Measurements from ENCODE around the gene APLF.
"Not testable (repeated sequence)": the region's sequence is repeated elsewhere in the genome, so short reads cannot be mapped to it uniquely, and the experiment has no call there.

Gene APLF

GRCh38 chr2:68537809-68538208 is 70.4 kb downstream of the APLF start:
- no peak for DNase-seq

- no peak for DNase-seq
These were observed 77.4 kb downstream of the APLF start for GRCh38 chr2:68544811-68545210.

- DNase-seq, result no peak
These were observed 81.0 kb downstream of the APLF start for GRCh38 chr2:68548396-68548795.

GRCh38 chr2:68553098-68553497 is 85.7 kb downstream of the APLF start:
- no peak for DNase-seq

GRCh38 chr2:68555425-68556206 is 88.2 kb downstream of the APLF start:
- DNase-seq, result not testable (repeated sequence)

GRCh38 chr2:68556381-68556780 is 89.0 kb downstream of the APLF start:
- DNase-seq, result no peak

GRCh38 chr2:68558576-68558975 is 91.2 kb downstream of the APLF start:
- DNase-seq, result no peak

GRCh38 chr2:68559692-68560091 is 92.3 kb downstream of the APLF start:
- no peak for DNase-seq

- no peak for DNase-seq
These were observed 93.2 kb downstream of the APLF start for GRCh38 chr2:68560545-68560944.

- DNase-seq, result no peak
These were observed 94.0 kb downstream of the APLF start for GRCh38 chr2:68561372-68561771.

- no peak for DNase-seq
These were observed 95.5 kb downstream of the APLF start for GRCh38 chr2:68562934-68563333.

- DNase-seq, result peak; percentile 17
These were observed 97.0 kb downstream of the APLF start for GRCh38 chr2:68564426-68564825.

- no peak for DNase-seq
These were observed 97.9 kb downstream of the APLF start for GRCh38 chr2:68565273-68565672.

- no peak for DNase-seq
These were observed 98.5 kb downstream of the APLF start for GRCh38 chr2:68565858-68566257.

- no peak for DNase-seq
These were observed 99.0 kb downstream of the APLF start for GRCh38 chr2:68566362-68566761.

- no peak for DNase-seq
These were observed 100.7 kb downstream of the APLF start for GRCh38 chr2:68568116-68568515.

- DNase-seq, result no peak
These were observed 102.2 kb downstream of the APLF start for GRCh38 chr2:68569604-68570003.

GRCh38 chr2:68570434-68570833 is 103.0 kb downstream of the APLF start:
- DNase-seq, result not testable (repeated sequence)

- DNase-seq, result no peak
These were observed 106.9 kb downstream of the APLF start for GRCh38 chr2:68574202-68574791.

- DNase-seq, result no peak
These were observed 109.8 kb downstream of the APLF start for GRCh38 chr2:68577183-68577582.

- DNase-seq, result no peak
These were observed 112.3 kb downstream of the APLF start for GRCh38 chr2:68579689-68580088.

- no peak for DNase-seq
These were observed 121.2 kb downstream of the APLF start for GRCh38 chr2:68588589-68588988.

- DNase-seq, result no peak
These were observed 122.6 kb downstream of the APLF start for GRCh38 chr2:68589963-68590362.

- no peak for DNase-seq
These were observed 123.3 kb downstream of the APLF start for GRCh38 chr2:68590702-68591101.

- no peak for DNase-seq
These were observed 123.8 kb downstream of the APLF start for GRCh38 chr2:68591225-68591624.
